Measurements from ENCODE around the gene CAVIN1. TPM values are rescaled to one million over a fixed set of nuclear protein-coding genes. Genes with fewer than 3 reads are reported as not detected.
A peak's percentile ranks its signal among the peaks of the same experiment; 100 is the strongest.

CAVIN1 gene
- total and polyA plus RNA-seq, 2 experiments from 2014 or later, result 18.1 to 35.7 TPM

DNA sequence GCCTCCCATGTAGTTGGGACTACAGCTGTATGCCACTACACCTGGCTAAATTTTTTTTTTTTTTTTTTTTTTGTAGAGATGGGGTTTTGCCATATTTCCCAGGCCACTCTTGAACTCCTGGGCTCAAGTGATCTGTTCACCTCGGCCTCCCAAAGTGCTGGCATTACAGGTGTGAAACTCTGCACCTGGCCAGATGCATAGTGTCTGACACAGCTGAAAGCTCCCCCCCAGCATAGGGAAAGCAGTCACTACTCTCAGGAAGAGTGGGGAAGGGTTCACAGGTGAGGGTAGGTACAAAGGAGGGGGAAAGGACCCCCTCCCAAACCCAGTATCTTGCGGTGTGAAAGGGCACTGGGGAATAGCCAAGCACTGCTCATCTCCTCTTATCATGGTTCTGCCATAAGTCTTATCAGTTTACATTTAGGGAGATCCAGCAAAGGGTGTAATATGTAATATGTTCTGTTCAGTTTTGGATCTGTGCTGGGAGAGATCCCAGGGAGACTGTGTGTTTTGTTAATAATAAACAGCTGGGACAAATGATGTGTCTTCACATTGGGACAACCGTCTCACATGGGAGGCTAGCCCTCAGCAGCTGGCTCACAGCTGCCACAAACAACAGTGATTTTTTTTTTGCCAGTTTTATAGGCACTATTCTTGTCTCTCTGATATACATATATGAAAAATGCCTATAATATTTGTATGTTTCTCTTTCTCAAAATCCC, 6.8 kb upstream of the CAVIN1 start (continued):
- TF ChIP-seq, protein P1, sequence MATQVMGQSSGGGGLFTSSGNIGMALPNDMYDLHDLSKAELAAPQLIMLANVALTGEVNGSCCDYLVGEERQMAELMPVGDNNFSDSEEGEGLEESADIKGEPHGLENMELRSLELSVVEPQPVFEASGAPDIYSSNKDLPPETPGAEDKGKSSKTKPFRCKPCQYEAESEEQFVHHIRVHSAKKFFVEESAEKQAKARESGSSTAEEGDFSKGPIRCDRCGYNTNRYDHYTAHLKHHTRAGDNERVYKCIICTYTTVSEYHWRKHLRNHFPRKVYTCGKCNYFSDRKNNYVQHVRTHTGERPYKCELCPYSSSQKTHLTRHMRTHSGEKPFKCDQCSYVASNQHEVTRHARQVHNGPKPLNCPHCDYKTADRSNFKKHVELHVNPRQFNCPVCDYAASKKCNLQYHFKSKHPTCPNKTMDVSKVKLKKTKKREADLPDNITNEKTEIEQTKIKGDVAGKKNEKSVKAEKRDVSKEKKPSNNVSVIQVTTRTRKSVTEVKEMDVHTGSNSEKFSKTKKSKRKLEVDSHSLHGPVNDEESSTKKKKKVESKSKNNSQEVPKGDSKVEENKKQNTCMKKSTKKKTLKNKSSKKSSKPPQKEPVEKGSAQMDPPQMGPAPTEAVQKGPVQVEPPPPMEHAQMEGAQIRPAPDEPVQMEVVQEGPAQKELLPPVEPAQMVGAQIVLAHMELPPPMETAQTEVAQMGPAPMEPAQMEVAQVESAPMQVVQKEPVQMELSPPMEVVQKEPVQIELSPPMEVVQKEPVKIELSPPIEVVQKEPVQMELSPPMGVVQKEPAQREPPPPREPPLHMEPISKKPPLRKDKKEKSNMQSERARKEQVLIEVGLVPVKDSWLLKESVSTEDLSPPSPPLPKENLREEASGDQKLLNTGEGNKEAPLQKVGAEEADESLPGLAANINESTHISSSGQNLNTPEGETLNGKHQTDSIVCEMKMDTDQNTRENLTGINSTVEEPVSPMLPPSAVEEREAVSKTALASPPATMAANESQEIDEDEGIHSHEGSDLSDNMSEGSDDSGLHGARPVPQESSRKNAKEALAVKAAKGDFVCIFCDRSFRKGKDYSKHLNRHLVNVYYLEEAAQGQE (IDR thresholded peaks at IDR 0.05; ENCODE audit: unreplicated experiment), result no peak
- TF ChIP-seq CTCF (conservative IDR thresholded peaks at IDR 0.05; ENCODE audit: low read depth in 2 of 2) (no peak), CREB1 (CRISPR knock-in tag; IDR thresholded peaks at IDR 0.05; ENCODE audit: low read depth) (no peak), JUNB (IDR thresholded peaks at IDR 0.05; ENCODE audit: unreplicated experiment) (no peak), EZH2phosphoT487 (IDR thresholded peaks at IDR 0.05; ENCODE audit: unreplicated experiment) (no peak)

GRCh38 chr17:42428141-42428944, 5.3 kb upstream of the CAVIN1 start:
- peaks cover 16% of the 10 kb centered on the region; the same call in 1 of the 2 replicates for H3F3A ChIP-seq (replicated peaks; ENCODE audit: low read depth)
- H2AFZ ChIP-seq, result peak overlapping the region; percentile 72; the same call in 1 of the 2 replicates
- Mint-ChIP-seq H3K9me3 (no peaks in the 10 kb centered on the region), H3K27ac (no peak overlapping the region), H3K4me1 (peaks cover 21% of the 10 kb centered on the region), H3K36me3 (ENCODE audit: low read depth) (no peaks in the 10 kb centered on the region; the same call in 2 of the 3 replicates), H3K4me3 (no peak overlapping the region), H3K27me3 (ENCODE audit: insufficient read depth, low read depth, poor library complexity) (peaks cover 12% of the 10 kb centered on the region)
- H3K4me3 ChIP-seq, result no peak overlapping the region
- DNase-seq (ENCODE audit: low spot score) (peak; percentile 94), ATAC-seq (peak; percentile 73)
- TF ChIP-seq JUNB (IDR thresholded peaks at IDR 0.05; ENCODE audit: unreplicated experiment) (no peak), CTCF (conservative IDR thresholded peaks at IDR 0.05; ENCODE audit: low read depth in 2 of 2) (peak; percentile 65 to 72)
- no peaks in the 10 kb centered on the region for H4K20me1 ChIP-seq (replicated peaks; ENCODE audit: insufficient read depth)
- no peaks in the 10 kb centered on the region for H3K36me3 ChIP-seq (ENCODE audit: insufficient read depth)
- H3K4me1 ChIP-seq (ENCODE audit: insufficient read depth), result peaks cover 23% of the 10 kb centered on the region
- H3K9me2 ChIP-seq (ENCODE audit: insufficient read depth), result no peaks in the 10 kb centered on the region
- no peaks in the 10 kb centered on the region for H3K79me2 ChIP-seq (replicated peaks; ENCODE audit: insufficient read depth)
- H3K4me2 ChIP-seq, result no peak overlapping the region
- H3K27ac ChIP-seq (ENCODE audit: low read depth), result peak overlapping the region; percentile 67
- H3K27me3 ChIP-seq (ENCODE audit: insufficient read depth), result 0 out of 2 replicates have a peak, but pooled peaks cover 5% of the 10 kb centered on the region

All from GM23338 (cell line).